ENCODE data around the gene GM2A.

Gene GM2A

GRCh38 chr5:151288180-151288579, 35.2 kb downstream of the GM2A start:
- TF ChIP-seq, protein P1, sequence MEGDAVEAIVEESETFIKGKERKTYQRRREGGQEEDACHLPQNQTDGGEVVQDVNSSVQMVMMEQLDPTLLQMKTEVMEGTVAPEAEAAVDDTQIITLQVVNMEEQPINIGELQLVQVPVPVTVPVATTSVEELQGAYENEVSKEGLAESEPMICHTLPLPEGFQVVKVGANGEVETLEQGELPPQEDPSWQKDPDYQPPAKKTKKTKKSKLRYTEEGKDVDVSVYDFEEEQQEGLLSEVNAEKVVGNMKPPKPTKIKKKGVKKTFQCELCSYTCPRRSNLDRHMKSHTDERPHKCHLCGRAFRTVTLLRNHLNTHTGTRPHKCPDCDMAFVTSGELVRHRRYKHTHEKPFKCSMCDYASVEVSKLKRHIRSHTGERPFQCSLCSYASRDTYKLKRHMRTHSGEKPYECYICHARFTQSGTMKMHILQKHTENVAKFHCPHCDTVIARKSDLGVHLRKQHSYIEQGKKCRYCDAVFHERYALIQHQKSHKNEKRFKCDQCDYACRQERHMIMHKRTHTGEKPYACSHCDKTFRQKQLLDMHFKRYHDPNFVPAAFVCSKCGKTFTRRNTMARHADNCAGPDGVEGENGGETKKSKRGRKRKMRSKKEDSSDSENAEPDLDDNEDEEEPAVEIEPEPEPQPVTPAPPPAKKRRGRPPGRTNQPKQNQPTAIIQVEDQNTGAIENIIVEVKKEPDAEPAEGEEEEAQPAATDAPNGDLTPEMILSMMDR (IDR thresholded peaks at IDR 0.05) = no peak
- H3K27me3 ChIP-seq = no peaks in the 10 kb centered on the region
- no peak overlapping the region for H3K27ac ChIP-seq
- no peak overlapping the region for H3K4me3 ChIP-seq (ENCODE audit: low read depth in 1 of 2, low read length in 1 of 2)
- no peaks in the 10 kb centered on the region for H3K9me3 ChIP-seq
- H3K36me3 ChIP-seq = no peaks in the 10 kb centered on the region
- no peaks in the 10 kb centered on the region for H3K4me1 ChIP-seq (ENCODE audit: control insufficient read depth in 1 of 2, insufficient read depth in 1 of 2, low read depth in 1 of 2, low read length in 1 of 2)

DNA sequence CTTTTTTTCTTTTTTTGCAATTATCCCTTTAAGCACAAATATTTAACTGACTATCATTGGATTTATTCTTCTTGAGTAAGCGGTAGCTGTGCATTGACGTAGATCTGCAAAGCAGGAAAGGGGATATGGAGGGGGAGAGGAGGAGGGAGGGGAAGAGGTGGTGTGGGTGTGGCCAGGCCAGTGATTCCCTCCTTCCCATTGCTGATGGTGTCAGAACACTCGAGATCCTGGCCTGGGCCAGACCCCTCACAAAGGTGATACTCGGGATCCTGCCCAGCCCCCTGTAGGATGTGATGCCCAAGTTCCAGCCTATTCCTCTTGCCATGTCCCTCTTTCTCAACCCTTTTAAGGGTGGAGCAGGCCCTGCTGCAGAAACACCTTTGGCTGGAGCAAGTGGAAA, 40.6 kb downstream of the GM2A start:
- H3K27ac ChIP-seq = no peak overlapping the region
- TF ChIP-seq, protein P1 (IDR thresholded peaks at IDR 0.05) = no peak
- no peaks in the 10 kb centered on the region for H3K9me3 ChIP-seq

GRCh38 chr5:151295138-151295537, 42.2 kb downstream of the GM2A start:
- no peak overlapping the region for H3K27ac ChIP-seq
- no peaks in the 10 kb centered on the region for H3K36me3 ChIP-seq
- H3K9me3 ChIP-seq = no peaks in the 10 kb centered on the region
- H3K4me3 ChIP-seq (ENCODE audit: low read depth in 1 of 2, low read length in 1 of 2) = no peak overlapping the region
- H3K27me3 ChIP-seq = peaks cover 4% of the 10 kb centered on the region
- H3K4me1 ChIP-seq (ENCODE audit: control insufficient read depth in 1 of 2, insufficient read depth in 1 of 2, low read depth in 1 of 2, low read length in 1 of 2) = no peaks in the 10 kb centered on the region
- TF ChIP-seq, protein P1 (IDR thresholded peaks at IDR 0.05) = no peak

More for the DNA sequence above, 40.6 kb downstream of the GM2A start:
- Histone ChIP-seq H3K36me3 (no peaks in the 10 kb centered on the region), H3K4me1 (ENCODE audit: control insufficient read depth in 1 of 2, insufficient read depth in 1 of 2, low read depth in 1 of 2, low read length in 1 of 2) (no peaks in the 10 kb centered on the region), H3K4me3 (ENCODE audit: low read depth in 1 of 2, low read length in 1 of 2) (no peak overlapping the region), H3K27me3 (no peaks in the 10 kb centered on the region)

GRCh38 chr5:151295791-151296477, 42.9 kb downstream of the GM2A start:
- peaks cover 4% of the 10 kb centered on the region for H3K27me3 ChIP-seq
- no peak overlapping the region for H3K27ac ChIP-seq
- no peaks in the 10 kb centered on the region for H3K36me3 ChIP-seq
- no peaks in the 10 kb centered on the region for H3K4me1 ChIP-seq (ENCODE audit: control insufficient read depth in 1 of 2, insufficient read depth in 1 of 2, low read depth in 1 of 2, low read length in 1 of 2)
- TF ChIP-seq, protein P1 (IDR thresholded peaks at IDR 0.05) = no peak
- no peaks in the 10 kb centered on the region for H3K9me3 ChIP-seq
- H3K4me3 ChIP-seq (ENCODE audit: low read depth in 1 of 2, low read length in 1 of 2) = no peak overlapping the region

GRCh38 chr5:151296478-151296830, 43.5 kb downstream of the GM2A start:
- H3K27me3 ChIP-seq = peaks cover 7% of the 10 kb centered on the region
- no peaks in the 10 kb centered on the region for H3K4me1 ChIP-seq (ENCODE audit: control insufficient read depth in 1 of 2, insufficient read depth in 1 of 2, low read depth in 1 of 2, low read length in 1 of 2)
- TF ChIP-seq, protein P1 (IDR thresholded peaks at IDR 0.05) = no peak
- no peaks in the 10 kb centered on the region for H3K9me3 ChIP-seq
- H3K36me3 ChIP-seq = no peaks in the 10 kb centered on the region
- no peak overlapping the region for H3K27ac ChIP-seq
- no peak overlapping the region for H3K4me3 ChIP-seq (ENCODE audit: low read depth in 1 of 2, low read length in 1 of 2)

Data from neutrophil (primary cell).